Islet precursor cell (in vitro differentiated cells): ENCODE results near the gene COG7.
"Not testable (repeated sequence)": the region's sequence is repeated elsewhere in the genome, so short reads cannot be mapped to it uniquely, and the experiment has no call there.

ENCODE experiments used
- DNase-seq: peaks from one replicate; pipeline ENCODE4 v3.0.0-alpha.2; 2018

Gene COG7

DNA sequence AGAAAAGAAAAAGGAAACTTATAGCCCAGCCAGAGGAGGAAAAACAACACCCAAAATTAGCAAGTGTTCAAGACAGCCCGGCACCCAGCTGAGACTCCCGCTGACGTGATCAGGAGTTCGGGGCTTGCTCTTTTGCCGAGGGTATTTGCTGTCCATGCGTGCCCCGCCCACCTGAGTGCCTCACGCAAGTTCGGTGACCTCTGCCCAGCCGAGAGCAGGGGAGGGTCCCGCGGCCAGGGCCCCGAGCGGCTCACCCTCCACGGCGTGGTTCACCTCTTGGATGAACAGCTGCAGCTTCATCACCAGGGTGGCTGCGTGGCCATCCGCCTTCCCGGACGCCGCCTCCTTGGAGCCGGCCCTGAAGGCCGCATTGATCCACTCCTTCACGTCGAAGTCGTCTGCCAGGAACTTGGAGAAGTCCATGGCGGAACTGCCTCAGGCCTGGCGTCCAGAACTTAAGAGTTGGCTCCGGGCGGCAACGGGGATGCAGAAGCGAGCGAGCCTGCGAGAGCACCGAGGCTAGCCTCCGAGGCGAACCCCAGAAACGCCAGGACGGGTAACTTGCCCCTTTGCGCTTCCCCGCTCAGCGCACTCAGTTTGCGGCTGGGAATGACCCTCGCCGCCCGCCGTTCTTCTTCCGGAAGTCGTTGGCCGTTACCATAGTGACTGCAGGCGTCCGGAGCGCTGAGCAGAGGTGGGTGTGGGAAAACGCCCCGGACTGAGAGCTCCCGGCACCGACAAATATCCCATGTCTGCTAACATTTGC lies at the start of gene COG7:
TSS of gene COG7 (minus strand) at position 618 of the 766 bp plus-strand sequence. CDS start at position 423, 195 bp downstream.
- DNase-seq: peak; percentile 93

GRCh38 chr16:23502466-23502865 lies 49.5 kb upstream of the COG7 start:
- DNase-seq: no peak

DNA sequence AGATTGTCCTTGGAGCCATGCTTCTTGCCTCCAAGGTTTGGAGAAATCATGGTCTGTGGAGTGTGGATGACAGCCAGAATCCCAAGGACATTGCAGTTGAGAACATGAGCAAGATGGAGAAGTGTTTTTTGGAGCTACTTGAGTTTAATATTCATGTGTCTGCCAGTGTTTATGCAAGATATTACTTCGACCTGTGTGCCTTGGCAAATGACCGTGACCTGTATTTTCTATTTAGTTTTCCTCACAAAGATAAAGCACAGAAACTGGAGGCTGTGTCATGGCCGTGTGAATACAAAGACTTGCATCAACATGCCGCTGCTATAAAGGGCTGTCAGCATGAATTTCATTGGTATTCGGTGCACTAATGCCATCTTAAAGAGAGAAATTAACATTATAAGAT lies 48.3 kb upstream of the COG7 start:
- no peak for DNase-seq

GRCh38 chr16:23500862-23501225 lies 47.9 kb upstream of the COG7 start:
- no peak for DNase-seq

- peak; percentile 44 for DNase-seq
These were observed 47.3 kb upstream of the COG7 start for GRCh38 chr16:23500212-23500861.

DNA sequence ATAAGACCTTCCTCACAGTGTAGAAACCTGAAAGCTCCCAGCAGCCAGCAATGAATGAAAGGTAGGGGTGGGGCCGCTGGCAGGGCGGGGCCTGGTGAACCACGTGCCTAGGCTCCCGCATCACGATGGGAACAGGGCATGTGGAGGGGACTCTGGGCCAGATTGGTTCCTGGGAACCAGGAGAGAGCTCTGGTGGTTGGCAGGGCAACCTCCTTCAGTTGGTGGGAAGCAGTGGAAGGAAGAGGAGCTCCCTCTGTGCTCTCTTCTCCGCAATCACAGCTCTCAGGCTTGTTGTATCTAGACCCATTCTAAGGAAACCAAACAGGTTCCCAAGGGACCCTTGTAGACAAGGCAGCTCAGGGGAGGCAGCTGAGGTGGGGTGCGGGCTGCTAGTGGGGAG lies 46.8 kb upstream of the COG7 start:
- peak; percentile 51 for DNase-seq

- no peak for DNase-seq
These were observed 45.9 kb upstream of the COG7 start for GRCh38 chr16:23498863-23499262.

DNA sequence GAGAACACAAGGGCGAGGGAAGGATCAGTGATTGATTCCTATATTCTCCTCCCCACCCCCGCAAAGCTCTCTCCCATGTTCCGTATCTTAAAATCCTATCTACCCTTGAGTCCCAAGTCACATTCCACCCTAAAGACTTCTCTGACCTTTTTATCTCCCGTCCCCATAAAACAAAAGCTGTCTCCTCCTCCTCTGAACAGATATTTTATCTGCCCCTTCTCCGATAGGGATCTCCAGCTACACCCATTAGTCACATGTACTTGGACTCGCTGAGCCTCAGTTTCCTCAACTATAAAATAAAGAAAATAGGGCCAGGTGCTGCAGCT lies 44.5 kb upstream of the COG7 start:
- DNase-seq: no peak

DNA sequence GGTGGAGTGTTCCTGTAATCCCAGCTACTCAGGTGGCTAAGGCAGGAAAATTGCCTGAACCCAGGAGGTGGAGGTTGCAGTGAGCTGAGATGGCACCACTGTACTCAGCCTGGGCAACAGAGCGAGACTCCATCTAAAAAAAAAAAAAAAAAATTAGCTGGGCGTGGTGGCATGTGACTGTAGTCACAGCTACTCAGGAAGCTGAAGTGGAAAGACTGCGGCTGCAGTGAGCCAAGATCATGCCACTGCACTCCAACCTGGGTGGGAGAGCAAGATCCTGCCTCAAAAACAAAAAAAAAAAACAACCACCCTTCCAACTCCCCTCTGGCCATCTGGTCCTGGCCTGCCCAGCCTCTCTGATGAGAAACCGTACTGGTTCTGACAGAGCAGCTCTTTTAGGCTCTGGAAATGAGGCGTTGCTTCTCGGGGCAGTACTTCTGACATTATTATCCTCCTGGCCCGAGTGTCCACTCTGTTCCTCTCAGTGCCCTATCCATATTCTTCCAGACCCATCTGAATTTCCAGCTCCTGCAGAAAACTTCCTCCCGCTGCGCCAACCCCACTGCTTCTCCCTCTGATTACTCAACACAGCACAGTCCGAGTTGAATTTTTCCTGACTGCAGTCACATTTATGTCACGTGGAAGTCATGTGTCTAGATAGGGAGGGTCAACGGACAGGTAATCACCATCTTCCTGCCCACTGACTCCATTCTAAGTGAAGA lies 44.0 kb upstream of the COG7 start:
- DNase-seq: peak; percentile 70

- DNase-seq: no peak
These were observed 42.7 kb upstream of the COG7 start for GRCh38 chr16:23495671-23496070.

- DNase-seq: no peak
These were observed 41.2 kb upstream of the COG7 start for GRCh38 chr16:23494188-23494587.

DNA sequence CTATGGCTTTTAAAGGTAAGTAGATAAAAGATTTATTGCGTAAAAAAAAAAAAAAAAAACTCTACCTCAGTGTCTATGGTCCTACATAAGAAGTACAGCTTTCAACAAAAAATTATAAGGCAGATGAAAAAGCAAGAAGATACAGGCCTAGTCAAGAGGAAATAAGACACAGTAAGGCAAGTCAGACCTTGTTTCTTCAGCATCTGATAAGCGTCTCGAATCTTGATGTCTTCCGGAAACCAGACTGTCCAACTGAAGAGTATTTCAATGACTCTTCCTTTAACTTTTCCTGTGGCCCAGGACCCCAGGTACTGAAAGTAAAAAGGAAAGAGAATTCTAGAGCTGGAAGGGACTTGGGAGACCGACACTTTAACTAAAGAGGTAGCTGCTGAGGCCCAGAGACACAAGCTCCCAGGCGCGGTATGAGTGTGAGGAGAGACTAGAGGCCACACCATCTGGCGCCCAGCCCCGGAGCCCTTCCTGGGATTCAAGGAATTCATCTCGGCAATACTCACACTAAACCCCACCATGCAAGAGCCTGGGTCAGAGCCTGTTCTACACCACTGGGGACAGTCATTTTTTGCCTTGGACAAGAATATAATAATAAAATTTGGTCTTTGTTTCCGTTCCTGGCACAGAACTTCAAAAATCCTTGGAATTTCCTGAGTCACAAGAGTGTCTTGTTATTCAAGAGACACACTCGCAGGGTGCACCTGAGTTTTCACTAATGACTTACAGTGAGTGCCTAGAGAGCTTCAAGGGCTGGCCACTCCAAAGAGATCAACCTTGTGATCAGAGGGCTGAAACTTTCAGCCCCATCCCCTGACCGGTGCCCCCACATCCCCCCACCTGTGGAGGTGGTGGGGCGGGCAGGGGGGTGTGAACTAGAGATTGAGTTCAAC lies 38.8 kb upstream of the COG7 start:
- DNase-seq: peak; percentile 58

GRCh38 chr16:23486480-23486879 lies 33.5 kb upstream of the COG7 start:
- DNase-seq: no peak

- DNase-seq: no peak
These were observed 32.9 kb upstream of the COG7 start for GRCh38 chr16:23485841-23486240.

DNA sequence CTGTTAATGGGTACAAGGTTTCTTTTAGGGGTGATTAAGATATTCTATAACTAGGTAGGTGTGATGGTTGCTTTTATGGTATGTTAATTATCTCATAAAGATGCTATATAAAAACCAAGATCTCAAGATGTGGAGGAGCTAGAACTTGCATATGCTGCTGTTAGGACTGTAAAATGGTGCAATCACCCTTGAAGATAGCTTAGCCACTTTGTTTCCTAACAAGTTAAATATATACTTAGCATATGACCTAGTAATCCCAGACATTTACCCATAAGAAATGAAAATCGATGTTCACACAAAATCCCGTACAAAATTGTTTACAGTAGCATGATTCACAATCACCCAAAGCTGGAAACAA lies 32.2 kb upstream of the COG7 start:
- no peak for DNase-seq

GRCh38 chr16:23484510-23485256 lies 31.7 kb upstream of the COG7 start:
- no peak for DNase-seq

GRCh38 chr16:23483492-23483891 lies 30.5 kb upstream of the COG7 start:
- not testable (repeated sequence) for DNase-seq

DNA sequence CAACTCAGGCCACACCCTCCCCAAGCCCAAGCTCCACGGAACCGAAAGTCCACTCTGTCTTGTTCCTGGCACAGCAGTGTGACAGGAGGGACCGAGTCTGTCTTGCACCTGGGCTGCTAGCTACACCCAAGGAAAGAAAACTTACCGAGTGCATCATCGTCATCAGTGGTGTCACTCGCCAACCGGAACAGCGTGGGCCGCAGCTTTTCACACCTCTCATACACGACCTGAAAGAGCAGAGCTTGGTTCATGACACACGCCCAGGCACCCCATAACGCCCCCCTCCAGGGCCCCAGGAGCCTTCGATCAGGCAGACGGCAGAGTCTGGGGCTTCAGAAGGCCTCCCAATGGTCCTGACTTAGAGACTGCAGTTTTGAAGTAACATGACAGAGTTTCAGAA lies 29.8 kb upstream of the COG7 start:
- DNase-seq: no peak

DNA sequence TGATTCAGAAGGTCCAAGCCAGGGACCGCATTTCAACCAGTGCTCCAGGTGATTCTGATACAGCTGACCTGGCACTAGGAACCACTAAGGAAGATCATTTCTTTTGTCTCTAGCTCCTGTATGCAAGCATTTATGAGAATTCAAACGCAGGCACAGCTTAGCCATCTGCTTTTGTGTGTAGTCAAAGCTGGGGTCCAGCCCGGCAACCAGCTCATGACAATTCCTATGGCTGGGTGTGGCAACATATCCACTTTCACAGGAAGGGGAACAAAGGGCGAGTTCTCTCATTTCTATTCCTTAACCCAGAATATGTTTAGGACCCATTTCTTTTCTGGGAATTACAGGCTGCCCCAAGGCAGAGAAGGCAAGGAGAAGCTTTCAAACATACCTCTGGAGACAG lies 27.3 kb upstream of the COG7 start:
- DNase-seq: no peak

GRCh38 chr16:23479138-23479537 lies 26.1 kb upstream of the COG7 start:
- no peak for DNase-seq

GRCh38 chr16:23478566-23478965 lies 25.6 kb upstream of the COG7 start:
- DNase-seq: no peak

DNA sequence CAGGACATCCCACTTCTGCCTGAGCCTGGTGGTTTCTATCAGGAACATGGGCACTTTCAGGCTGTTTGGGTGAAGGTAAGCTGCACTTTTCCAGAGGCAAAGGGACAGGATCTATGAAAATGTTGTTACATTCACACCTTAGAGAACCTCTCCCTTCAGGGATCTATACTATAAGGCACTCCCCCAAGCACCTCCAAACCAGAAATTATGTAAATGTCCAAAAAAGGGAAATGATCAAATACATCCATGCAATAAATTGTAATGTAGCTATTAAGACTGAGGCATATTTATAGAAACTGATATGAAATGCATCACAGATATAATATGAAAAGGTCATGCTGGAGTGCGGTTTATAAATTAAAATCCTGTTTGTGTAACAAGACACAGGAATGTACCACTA lies 23.3 kb upstream of the COG7 start:
- DNase-seq: no peak
